NT2/D1 (cell line): Measurements from ENCODE around the gene C19orf47.

Source experiments
- DNase-seq: peaks from one replicate; pipeline ENCODE4 v3.0.0-alpha.2; 2011; ENCODE audit warnings: low read depth, low spot score
- H3K27me3 ChIP-seq: 2 replicates; pipeline ENCODE4 v1.6.0; 2011; ENCODE audit warnings: mild to moderate bottlenecking; ENCODE audit not compliant: insufficient read length, insufficient read depth
- H3K36me3 ChIP-seq: 2 replicates; pipeline ENCODE4 v1.6.1; 2011; ENCODE audit warnings: mild to moderate bottlenecking, low read length, mixed read lengths; ENCODE audit not compliant: insufficient read depth, insufficient read length
- H3K4me1 ChIP-seq: 2 replicates; pipeline ENCODE4 v1.5.1; 2011; ENCODE audit not compliant: insufficient read depth, insufficient read length
- H3K4me3 ChIP-seq: 2 replicates; pipeline ENCODE4 v1.5.1; 2011; ENCODE audit warnings: low read depth; ENCODE audit not compliant: insufficient read length
- H3K9ac ChIP-seq: 2 replicates; pipeline ENCODE4 v1.6.0; 2011; ENCODE audit warnings: low read depth; ENCODE audit not compliant: insufficient read length
- H3K9me3 ChIP-seq: 2 replicates; pipeline ENCODE4 v1.5.1; 2011; ENCODE audit warnings: mild to moderate bottlenecking, low read length; ENCODE audit not compliant: insufficient read depth
- SUZ12 ChIP-seq: IDR thresholded peaks from 2 replicates; pipeline ENCODE4 v1.6.1; 2011; ENCODE audit not compliant: insufficient read length, insufficient read depth; ENCODE audit errors: extremely low read depth
- YY1 ChIP-seq: IDR thresholded peaks from 2 replicates; pipeline ENCODE4 v1.6.1; 2011; ENCODE audit not compliant: insufficient read length, insufficient read depth
- ZNF274 ChIP-seq: IDR thresholded peaks from 2 replicates; pipeline ENCODE4 v1.6.1; 2011; ENCODE audit warnings: mild to moderate bottlenecking, low read depth, low read length

C19orf47 gene

DNA sequence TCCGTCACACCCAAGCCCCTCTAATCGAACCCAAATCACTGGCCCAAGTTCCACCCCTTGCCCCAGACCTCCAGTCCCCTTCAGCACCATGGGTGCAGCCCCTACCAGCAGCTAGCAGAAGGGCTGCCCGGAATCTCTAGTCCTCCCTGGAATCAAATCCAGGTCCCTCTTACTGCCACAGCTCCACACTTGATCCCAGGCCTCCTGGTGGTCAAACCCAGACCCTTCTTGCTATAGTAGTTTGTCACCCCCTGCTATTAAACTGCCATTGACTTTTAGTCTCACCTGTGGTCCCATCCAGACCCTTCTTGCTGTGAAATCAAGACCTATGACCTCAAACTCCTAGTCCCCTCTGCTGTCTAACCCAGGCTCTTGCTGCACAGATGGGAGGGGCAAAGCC lies 33.1 kb upstream of the C19orf47 start:
- Histone ChIP-seq H3K36me3 (peaks cover 40% of the 10 kb centered on the region), H3K4me3 (no peak overlapping the region), H3K4me1 (peaks cover 5% of the 10 kb centered on the region), H3K27me3 (no peaks in the 10 kb centered on the region), H3K9me3 (no peaks in the 10 kb centered on the region), H3K9ac (no peak overlapping the region)
- no peak for DNase-seq
- TF ChIP-seq ZNF274 (no peak), YY1 (no peak), SUZ12 (no peak)

DNA sequence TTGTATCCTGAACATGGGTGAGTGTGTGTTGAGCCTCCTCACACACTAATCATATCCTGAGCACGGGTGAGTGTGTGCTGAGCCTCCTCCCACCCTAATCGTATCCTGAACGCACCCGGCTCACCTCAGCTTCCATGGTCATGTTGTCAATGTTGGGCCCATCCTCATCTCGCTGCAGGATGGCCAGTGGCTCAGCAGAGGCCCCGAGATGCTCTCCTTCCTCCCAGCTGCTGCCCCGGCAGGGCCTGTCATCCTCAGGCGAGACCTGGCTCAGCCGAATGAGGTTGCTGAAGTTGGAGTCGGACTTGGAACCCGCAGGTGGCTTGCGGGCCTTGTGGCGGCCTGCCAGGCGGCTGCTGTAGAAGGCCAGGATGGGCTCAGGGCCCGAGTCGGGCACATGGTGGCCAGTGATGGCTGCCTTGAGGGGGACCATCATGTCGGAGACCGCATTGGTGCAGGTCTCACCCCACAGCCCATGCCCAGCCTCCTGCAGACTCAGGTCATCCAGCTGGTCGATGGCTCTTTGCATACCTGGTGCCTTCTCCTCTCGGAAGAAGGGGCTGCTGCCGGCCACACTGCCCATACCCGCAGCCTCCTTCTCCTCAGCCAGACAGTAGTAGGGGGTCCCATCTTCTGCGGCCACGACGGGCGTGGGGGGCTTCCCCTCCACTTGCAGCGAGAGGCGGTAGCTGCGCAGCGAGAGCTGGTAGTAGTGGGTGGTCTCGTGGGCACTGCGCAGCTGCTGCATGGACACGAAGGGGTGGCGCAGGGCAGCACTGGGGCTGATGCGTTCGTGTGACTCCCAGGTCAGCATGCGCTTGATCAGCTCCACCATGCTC lies 32.2 kb upstream of the C19orf47 start:
- H3K4me1 ChIP-seq: peaks cover 5% of the 10 kb centered on the region
- H3K4me3 ChIP-seq: no peak overlapping the region
- no peaks in the 10 kb centered on the region for H3K9me3 ChIP-seq
- no peaks in the 10 kb centered on the region for H3K27me3 ChIP-seq
- TF ChIP-seq ZNF274: no peak
- TF ChIP-seq SUZ12: no peak
- TF ChIP-seq YY1: no peak
- no peak for DNase-seq
- no peak overlapping the region for H3K9ac ChIP-seq
- peaks cover 47% of the 10 kb centered on the region for H3K36me3 ChIP-seq

DNA sequence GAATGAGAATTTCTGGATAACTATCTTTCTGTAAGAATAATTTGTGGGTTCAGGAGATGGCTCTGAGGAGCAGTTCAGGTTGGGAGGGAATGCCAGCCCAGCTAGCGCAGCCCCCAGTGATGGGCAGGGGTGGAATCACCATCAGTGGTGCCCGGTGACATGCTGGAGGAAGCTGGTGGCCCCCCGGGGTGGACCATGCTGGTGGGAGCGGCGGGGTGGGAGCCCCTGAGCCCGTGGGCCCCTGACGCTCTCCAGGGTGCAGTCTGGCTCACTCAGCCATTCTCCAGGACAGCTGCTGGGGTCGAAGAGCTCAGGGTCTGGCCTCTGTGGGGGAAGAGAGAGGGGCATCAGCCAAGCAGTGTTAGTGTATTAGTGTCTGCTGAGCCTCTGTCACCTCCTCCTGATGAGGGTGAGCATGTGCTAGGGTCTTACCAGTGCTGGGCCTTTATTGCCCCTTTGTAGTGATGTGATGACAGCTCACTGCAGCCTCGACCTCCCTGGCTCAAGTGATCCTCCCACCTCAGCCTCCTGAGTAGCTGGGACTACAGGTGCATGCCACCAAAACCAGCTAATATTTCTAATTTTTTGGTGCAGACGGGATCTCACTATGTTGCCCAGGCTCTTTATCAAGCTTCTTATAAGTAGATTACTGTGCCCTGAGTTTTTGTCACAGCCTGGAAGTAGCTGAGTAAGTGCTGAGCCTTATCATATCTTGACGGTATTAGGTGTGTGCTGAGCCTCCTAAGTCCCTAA lies 31.4 kb upstream of the C19orf47 start:
- no peak for DNase-seq
- no peaks in the 10 kb centered on the region for H3K27me3 ChIP-seq
- H3K9ac ChIP-seq: no peak overlapping the region
- H3K9me3 ChIP-seq: no peaks in the 10 kb centered on the region
- peaks cover 49% of the 10 kb centered on the region for H3K36me3 ChIP-seq
- no peak for TF ChIP-seq YY1
- no peak for TF ChIP-seq SUZ12
- TF ChIP-seq ZNF274: no peak
- no peak overlapping the region for H3K4me3 ChIP-seq
- H3K4me1 ChIP-seq: peaks cover 5% of the 10 kb centered on the region

DNA sequence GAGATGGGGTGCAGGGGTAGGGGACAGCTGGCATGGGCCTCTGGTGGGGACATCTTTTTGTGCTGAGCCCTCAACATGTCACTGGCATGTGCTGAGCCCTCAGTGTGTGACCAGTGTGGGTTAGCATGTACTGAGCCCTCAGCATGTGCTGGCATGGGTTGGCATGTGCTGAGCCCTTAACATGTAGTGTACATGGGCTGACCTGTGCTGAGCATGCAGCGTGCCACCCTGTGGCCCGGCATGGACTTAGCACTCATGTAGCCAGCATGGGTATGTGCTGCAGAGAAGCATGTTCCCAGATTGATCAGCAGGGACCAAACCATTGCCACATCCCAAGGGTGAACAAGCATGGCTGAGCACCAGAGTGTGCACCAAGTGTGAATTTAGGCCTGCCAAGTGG lies 30.3 kb upstream of the C19orf47 start:
- peaks cover 57% of the 10 kb centered on the region for H3K36me3 ChIP-seq
- no peak for DNase-seq
- no peak for TF ChIP-seq SUZ12
- no peak for TF ChIP-seq YY1
- TF ChIP-seq ZNF274: no peak
- H3K9me3 ChIP-seq: no peaks in the 10 kb centered on the region
- peaks cover 5% of the 10 kb centered on the region for H3K4me1 ChIP-seq
- H3K27me3 ChIP-seq: no peaks in the 10 kb centered on the region
- no peak overlapping the region for H3K4me3 ChIP-seq
- no peak overlapping the region for H3K9ac ChIP-seq

DNA sequence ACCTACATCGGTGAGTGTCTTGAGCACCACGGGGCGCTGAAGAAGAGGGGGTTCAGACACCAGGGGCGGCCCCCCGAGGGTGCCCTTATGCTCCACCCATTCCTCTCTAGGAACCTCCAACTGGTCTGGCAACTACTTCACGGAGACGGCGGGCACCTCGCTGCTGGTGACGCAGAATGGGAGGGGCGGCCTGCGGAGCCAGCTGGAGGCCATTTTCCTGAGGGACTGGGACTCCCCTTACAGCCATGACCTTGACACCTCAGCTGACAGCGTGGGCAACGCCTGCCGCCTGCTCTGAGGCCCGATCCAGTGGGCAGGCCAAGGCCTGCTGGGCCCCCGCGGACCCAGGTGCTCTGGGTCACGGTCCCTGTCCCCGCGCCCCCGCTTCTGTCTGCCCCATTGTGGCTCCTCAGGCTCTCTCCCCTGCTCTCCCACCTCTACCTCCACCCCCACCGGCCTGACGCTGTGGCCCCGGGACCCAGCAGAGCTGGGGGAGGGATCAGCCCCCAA lies 29.7 kb upstream of the C19orf47 start:
- H3K36me3 ChIP-seq: peaks cover 60% of the 10 kb centered on the region
- no peak for TF ChIP-seq ZNF274
- TF ChIP-seq YY1: no peak
- no peak for TF ChIP-seq SUZ12
- peaks cover 5% of the 10 kb centered on the region for H3K4me1 ChIP-seq
- H3K9me3 ChIP-seq: no peaks in the 10 kb centered on the region
- H3K4me3 ChIP-seq: no peak overlapping the region
- no peak overlapping the region for H3K9ac ChIP-seq
- H3K27me3 ChIP-seq: no peaks in the 10 kb centered on the region
- DNase-seq: no peak

DNA sequence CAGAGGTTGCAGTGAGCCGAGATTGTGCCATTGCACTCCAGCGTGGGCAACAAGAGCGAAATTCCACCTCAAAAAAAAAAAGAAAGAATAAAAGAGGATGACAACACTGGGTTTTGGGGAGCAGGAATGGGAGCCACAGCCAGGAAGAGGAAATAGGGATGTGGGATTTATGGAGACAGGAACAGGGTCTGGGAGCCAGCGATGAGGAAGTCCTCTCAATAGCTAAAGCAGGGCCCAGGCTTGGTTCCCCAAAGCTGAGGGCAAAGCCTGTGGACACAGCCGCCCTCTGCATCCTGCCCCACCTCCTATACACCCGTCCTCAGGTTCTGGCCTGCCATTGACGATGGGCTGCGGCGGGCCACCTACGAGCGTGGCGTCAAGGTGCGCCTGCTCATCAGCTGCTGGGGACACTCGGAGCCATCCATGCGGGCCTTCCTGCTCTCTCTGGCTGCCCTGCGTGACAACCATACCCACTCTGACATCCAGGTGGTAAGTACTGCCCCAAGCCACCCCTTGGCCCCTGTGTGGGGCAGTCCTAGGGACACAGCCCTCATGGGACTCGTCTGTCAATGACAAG lies 28.2 kb upstream of the C19orf47 start:
- Histone ChIP-seq H3K4me1 (peaks cover 9% of the 10 kb centered on the region), H3K9me3 (no peaks in the 10 kb centered on the region)
- TF ChIP-seq SUZ12 (no peak), YY1 (no peak), ZNF274 (no peak)

DNA sequence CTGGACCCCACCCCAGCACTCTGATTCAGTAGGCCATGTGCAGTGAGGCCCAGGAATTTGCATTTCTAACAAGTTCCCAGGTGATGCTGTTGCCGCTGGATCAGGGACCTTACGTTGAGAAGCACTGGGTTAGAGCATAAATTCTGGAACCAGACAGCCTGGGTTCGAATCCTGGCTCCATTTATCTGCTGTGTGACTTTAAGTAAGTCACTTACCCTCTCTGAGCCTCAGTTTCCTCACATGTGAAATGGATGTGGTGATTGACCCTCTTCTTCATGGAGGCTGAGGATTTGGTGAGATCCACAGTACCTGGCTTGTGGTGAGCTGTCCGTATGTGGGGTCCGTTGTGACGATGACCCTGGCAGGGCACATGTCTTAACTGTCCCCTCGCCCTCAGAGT lies 25.9 kb upstream of the C19orf47 start:
- DNase-seq: no peak
- Histone ChIP-seq H3K36me3 (peaks cover 81% of the 10 kb centered on the region), H3K9me3 (no peaks in the 10 kb centered on the region), H3K4me3 (no peak overlapping the region), H3K27me3 (no peaks in the 10 kb centered on the region), H3K4me1 (peaks cover 8% of the 10 kb centered on the region), H3K9ac (no peak overlapping the region)
- TF ChIP-seq SUZ12 (no peak), ZNF274 (no peak), YY1 (no peak)

More for the DNA sequence above, 28.2 kb upstream of the C19orf47 start:
- Histone ChIP-seq H3K36me3 (peaks cover 75% of the 10 kb centered on the region), H3K27me3 (no peaks in the 10 kb centered on the region), H3K4me3 (no peak overlapping the region), H3K9ac (no peak overlapping the region)
- no peak for DNase-seq
